ENCODE measurements around the gene RUNX2.

Gene RUNX2

DNA sequence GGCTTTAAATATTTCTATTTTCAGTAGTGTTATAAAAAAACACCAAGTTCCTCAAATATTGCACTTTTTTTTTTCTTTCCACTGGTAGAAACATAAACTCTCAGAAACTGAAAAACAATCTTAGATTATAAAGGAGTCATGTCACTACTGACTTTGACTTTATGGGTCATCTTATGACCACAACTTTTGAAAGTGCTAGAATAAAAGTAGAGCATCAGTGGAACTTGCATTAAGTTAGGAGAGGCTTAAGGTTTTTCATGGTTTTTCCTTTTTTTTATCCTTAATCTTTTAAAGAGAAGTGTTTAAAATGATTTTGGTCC, 106.2 kb downstream of the RUNX2 start:
- Histone ChIP-seq H4K91ac (ENCODE audit: low read depth, low read length) (no peak overlapping the region), H3K4me3 (ENCODE audit: low read depth, low read length) (no peak overlapping the region), H2BK5ac (ENCODE audit: low read depth, low read length, poor library complexity) (no peak overlapping the region), H3K36me3 (ENCODE audit: control insufficient read depth in 1 of 2, insufficient read depth in 2 of 2, low read length in 2 of 2) (no peaks in the 10 kb centered on the region), H3K9me3 (ENCODE audit: insufficient read depth, low read depth, low read length) (no peaks in the 10 kb centered on the region), H3K79me1 (ENCODE audit: low read length) (no peaks in the 10 kb centered on the region), H3K4ac (ENCODE audit: low read depth, low read length) (no peak overlapping the region), H2BK120ac (ENCODE audit: insufficient read depth, low read length, poor library complexity) (no peak overlapping the region), H3K79me2 (ENCODE audit: control insufficient read depth, insufficient read depth, low read length, poor library complexity) (no peaks in the 10 kb centered on the region), H3K9ac (ENCODE audit: low read length) (no peak overlapping the region), H3K14ac (ENCODE audit: low read length) (no peak overlapping the region), H2AFZ (ENCODE audit: insufficient read depth, low read length, poor library complexity) (no peak overlapping the region), H2BK12ac (ENCODE audit: low read length) (no peak overlapping the region), H3K27me3 (ENCODE audit: insufficient read depth, low read length) (no peaks in the 10 kb centered on the region), H4K8ac (ENCODE audit: low read depth, low read length) (no peak overlapping the region), H3K18ac (ENCODE audit: low read length) (no peak overlapping the region), H3K27ac (ENCODE audit: low read depth, low read length) (no peak overlapping the region), H3K23ac (ENCODE audit: low read length) (no peak overlapping the region), H2AK5ac (ENCODE audit: low read length) (no peak overlapping the region), H3K4me2 (ENCODE audit: low read length) (no peak overlapping the region), H4K12ac (ENCODE audit: low read depth, low read length) (no peak overlapping the region), H3K4me1 (ENCODE audit: control insufficient read depth in 1 of 2, insufficient read depth in 2 of 2, low read length in 2 of 2) (peaks cover 0 to 4% of the 10 kb centered on the region in 2 experiments)
- DNase-seq, result no peak

DNA sequence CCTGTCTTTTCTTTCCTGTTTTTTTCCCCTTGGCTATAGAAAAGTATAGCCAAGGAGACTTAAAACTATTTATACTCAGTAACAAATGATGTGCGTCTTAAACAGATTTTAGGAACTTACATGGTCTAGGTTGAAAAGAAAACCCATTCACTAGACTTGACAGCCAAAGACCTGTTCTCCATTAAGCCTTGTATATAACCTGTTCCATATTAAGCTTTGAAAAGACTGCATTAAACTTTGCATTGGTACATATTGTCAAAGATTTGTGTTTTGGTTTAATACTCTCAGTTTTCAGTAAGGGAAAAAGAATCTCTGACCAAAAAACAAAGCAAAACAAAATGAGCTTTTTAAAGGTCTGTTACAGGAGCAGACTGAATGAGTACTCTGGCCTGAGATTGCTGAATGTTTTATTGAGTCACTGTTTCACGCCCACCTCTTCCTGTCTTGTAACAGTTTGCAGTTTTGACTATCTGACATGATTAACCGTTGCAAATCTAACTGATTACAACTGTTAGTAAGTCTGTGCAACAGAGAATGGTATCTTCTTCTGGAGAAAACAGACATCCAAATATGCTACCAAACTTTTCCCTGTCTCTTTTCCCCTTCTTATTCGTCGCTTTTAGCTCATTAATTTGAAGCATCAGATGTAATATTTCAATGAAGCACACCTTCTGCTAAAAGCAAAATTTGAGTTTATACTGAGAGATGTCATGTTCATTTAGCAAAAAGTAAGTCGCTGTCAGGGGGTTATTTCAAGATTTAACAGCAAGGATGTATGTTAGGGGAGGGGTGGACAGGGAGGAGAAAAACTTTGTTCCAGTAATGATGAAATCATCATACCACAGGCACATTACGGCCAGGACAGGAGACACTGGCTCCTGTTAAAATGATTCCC, 108.7 kb downstream of the RUNX2 start:
- DNase-seq, result peak in 1 of 2 donors; percentile 21
- WGBS (ENCODE audit: extremely low coverage, insufficient coverage, insufficient read length), result no CpG with 5 or more reads among the region's 7 CpGs
- no peaks in the 10 kb centered on the region for H3K79me2 ChIP-seq (ENCODE audit: control insufficient read depth, insufficient read depth, low read length, poor library complexity)
- no peak overlapping the region for H3K4ac ChIP-seq (ENCODE audit: low read depth, low read length)
- H3K27me3 ChIP-seq (ENCODE audit: insufficient read depth, low read length), result no peaks in the 10 kb centered on the region
- H3K79me1 ChIP-seq (ENCODE audit: low read length), result no peaks in the 10 kb centered on the region
- no peak overlapping the region for H4K91ac ChIP-seq (ENCODE audit: low read depth, low read length)
- no peak overlapping the region for H2BK120ac ChIP-seq (ENCODE audit: insufficient read depth, low read length, poor library complexity)
- no peaks in the 10 kb centered on the region for H3K9me3 ChIP-seq (ENCODE audit: insufficient read depth, low read depth, low read length)
- no peak overlapping the region for H3K9ac ChIP-seq (ENCODE audit: low read length)
- no peak overlapping the region for H2BK5ac ChIP-seq (ENCODE audit: low read depth, low read length, poor library complexity)
- H3K4me3 ChIP-seq (ENCODE audit: low read depth, low read length), result no peak overlapping the region
- no peak overlapping the region for H3K14ac ChIP-seq (ENCODE audit: low read length)
- H3K4me2 ChIP-seq (ENCODE audit: low read length), result no peak overlapping the region
- H4K12ac ChIP-seq (ENCODE audit: low read depth, low read length), result no peak overlapping the region
- H3K4me1 ChIP-seq (ENCODE audit: control insufficient read depth in 1 of 2, insufficient read depth in 2 of 2, low read length in 2 of 2), result peaks cover 0 to 4% of the 10 kb centered on the region in 2 experiments
- no peak overlapping the region for H4K8ac ChIP-seq (ENCODE audit: low read depth, low read length)
- no peak overlapping the region for H3K18ac ChIP-seq (ENCODE audit: low read length)
- no peak overlapping the region for H3K23ac ChIP-seq (ENCODE audit: low read length)
- no peak overlapping the region for H2AFZ ChIP-seq (ENCODE audit: insufficient read depth, low read length, poor library complexity)
- no peak overlapping the region for H2BK12ac ChIP-seq (ENCODE audit: low read length)
- no peaks in the 10 kb centered on the region for H3K36me3 ChIP-seq (ENCODE audit: control insufficient read depth in 1 of 2, insufficient read depth in 2 of 2, low read length in 2 of 2)
- no peak overlapping the region for H2AK5ac ChIP-seq (ENCODE audit: low read length)
- H3K27ac ChIP-seq (ENCODE audit: low read depth, low read length), result no peak overlapping the region

DNA sequence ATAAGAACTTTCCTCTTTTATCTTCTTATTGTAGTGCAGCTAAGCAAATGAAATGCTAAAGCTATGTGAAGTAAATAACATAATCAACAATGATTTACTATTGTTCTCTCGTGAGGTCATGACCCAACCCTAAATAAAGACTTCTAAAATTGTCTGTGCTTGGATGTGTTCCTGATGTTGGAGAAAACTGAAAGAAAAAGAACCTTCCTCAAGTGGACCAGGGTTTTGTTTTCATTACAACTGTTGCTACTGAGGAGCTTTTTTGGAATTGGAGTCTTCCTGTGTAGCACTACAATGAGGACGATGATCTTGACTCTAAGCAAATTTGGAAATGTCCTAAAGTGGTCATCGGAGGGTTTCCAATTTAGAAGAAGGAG, 109.3 kb downstream of the RUNX2 start:
- Histone ChIP-seq H3K36me3 (ENCODE audit: control insufficient read depth in 1 of 2, insufficient read depth in 2 of 2, low read length in 2 of 2) (no peaks in the 10 kb centered on the region), H4K91ac (ENCODE audit: low read depth, low read length) (no peak overlapping the region), H3K4me2 (ENCODE audit: low read length) (no peak overlapping the region), H3K9ac (ENCODE audit: low read length) (no peak overlapping the region), H3K9me3 (ENCODE audit: insufficient read depth, low read depth, low read length) (no peaks in the 10 kb centered on the region), H3K18ac (ENCODE audit: low read length) (no peak overlapping the region), H3K23ac (ENCODE audit: low read length) (no peak overlapping the region), H2BK12ac (ENCODE audit: low read length) (no peak overlapping the region), H3K79me2 (ENCODE audit: control insufficient read depth, insufficient read depth, low read length, poor library complexity) (no peaks in the 10 kb centered on the region), H2BK5ac (ENCODE audit: low read depth, low read length, poor library complexity) (no peak overlapping the region), H4K8ac (ENCODE audit: low read depth, low read length) (no peak overlapping the region), H3K4ac (ENCODE audit: low read depth, low read length) (no peak overlapping the region), H4K12ac (ENCODE audit: low read depth, low read length) (no peak overlapping the region), H3K27ac (ENCODE audit: low read depth, low read length) (no peak overlapping the region), H2AK5ac (ENCODE audit: low read length) (no peak overlapping the region), H3K4me3 (ENCODE audit: low read depth, low read length) (no peak overlapping the region), H3K4me1 (ENCODE audit: control insufficient read depth in 1 of 2, insufficient read depth in 2 of 2, low read length in 2 of 2) (peaks cover 0 to 4% of the 10 kb centered on the region in 2 experiments), H3K14ac (ENCODE audit: low read length) (no peak overlapping the region), H2BK120ac (ENCODE audit: insufficient read depth, low read length, poor library complexity) (no peak overlapping the region), H3K27me3 (ENCODE audit: insufficient read depth, low read length) (no peaks in the 10 kb centered on the region), H2AFZ (ENCODE audit: insufficient read depth, low read length, poor library complexity) (no peak overlapping the region), H3K79me1 (ENCODE audit: low read length) (no peaks in the 10 kb centered on the region)
- no CpG with 5 or more reads among the region's 3 CpGs for WGBS (ENCODE audit: extremely low coverage, insufficient coverage, insufficient read length)
- DNase-seq, result no peak

DNA sequence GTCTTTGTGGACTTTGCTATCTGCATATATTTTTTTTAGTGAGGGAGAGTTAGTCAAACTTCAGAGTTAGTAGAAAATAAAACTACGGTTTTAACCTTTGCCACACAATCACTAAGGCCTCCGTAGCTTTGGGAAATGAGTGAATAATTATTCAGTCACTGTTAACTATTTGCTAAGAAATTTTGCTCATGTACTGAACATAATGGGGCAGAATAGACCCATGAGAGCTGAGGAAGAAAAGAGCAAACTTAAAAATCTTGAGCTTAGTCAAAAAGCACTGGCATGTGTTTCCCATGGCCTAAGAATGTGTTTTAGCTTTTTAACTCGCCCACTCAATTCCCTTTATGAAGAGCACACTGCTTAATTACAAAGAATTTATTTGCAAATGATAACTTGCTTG, 110.0 kb downstream of the RUNX2 start:
- H3K9ac ChIP-seq (ENCODE audit: low read length), result no peak overlapping the region
- no peak overlapping the region for H3K4me3 ChIP-seq (ENCODE audit: low read depth, low read length)
- H4K12ac ChIP-seq (ENCODE audit: low read depth, low read length), result no peak overlapping the region
- no peak overlapping the region for H3K4ac ChIP-seq (ENCODE audit: low read depth, low read length)
- no peak overlapping the region for H3K18ac ChIP-seq (ENCODE audit: low read length)
- H2AK5ac ChIP-seq (ENCODE audit: low read length), result no peak overlapping the region
- no peak overlapping the region for H3K14ac ChIP-seq (ENCODE audit: low read length)
- no peak overlapping the region for H2BK5ac ChIP-seq (ENCODE audit: low read depth, low read length, poor library complexity)
- no peak overlapping the region for H4K8ac ChIP-seq (ENCODE audit: low read depth, low read length)
- DNase-seq, result no peak
- no peak overlapping the region for H3K23ac ChIP-seq (ENCODE audit: low read length)
- WGBS (ENCODE audit: extremely low coverage, insufficient coverage, insufficient read length), result no CpG with 5 or more reads among the region's 3 CpGs
- no peak overlapping the region for H4K91ac ChIP-seq (ENCODE audit: low read depth, low read length)
- H2BK12ac ChIP-seq (ENCODE audit: low read length), result no peak overlapping the region
- H3K4me1 ChIP-seq (ENCODE audit: control insufficient read depth in 1 of 2, insufficient read depth in 2 of 2, low read length in 2 of 2), result peaks cover 0 to 4% of the 10 kb centered on the region in 2 experiments
- H2BK120ac ChIP-seq (ENCODE audit: insufficient read depth, low read length, poor library complexity), result no peak overlapping the region
- no peaks in the 10 kb centered on the region for H3K9me3 ChIP-seq (ENCODE audit: insufficient read depth, low read depth, low read length)
- no peaks in the 10 kb centered on the region for H3K79me1 ChIP-seq (ENCODE audit: low read length)
- no peak overlapping the region for H3K27ac ChIP-seq (ENCODE audit: low read depth, low read length)
- no peak overlapping the region for H3K4me2 ChIP-seq (ENCODE audit: low read length)
- H3K79me2 ChIP-seq (ENCODE audit: control insufficient read depth, insufficient read depth, low read length, poor library complexity), result no peaks in the 10 kb centered on the region
- no peaks in the 10 kb centered on the region for H3K27me3 ChIP-seq (ENCODE audit: insufficient read depth, low read length)
- peaks cover 0 to 2% of the 10 kb centered on the region in 2 experiments for H3K36me3 ChIP-seq (ENCODE audit: control insufficient read depth in 1 of 2, insufficient read depth in 2 of 2, low read length in 2 of 2)
- H2AFZ ChIP-seq (ENCODE audit: insufficient read depth, low read length, poor library complexity), result no peak overlapping the region

Data from trophoblast cell (in vitro differentiated cells and primary cell).